HG03469 (cell line): ENCODE data around the gene FGFBP1.

Experiments
- ATAC-seq: cut with Tn5 transposase; IDR thresholded peaks from one replicate; pipeline ENCODE4 v1.9.1; 2021; ENCODE audit warnings: mild to moderate bottlenecking, moderate library complexity, moderate number of reproducible peaks; ENCODE audit not compliant: unreplicated experiment

Gene FGFBP1

GRCh38 chr4:15913631-15913970, 24.9 kb downstream of the FGFBP1 start:
- ATAC-seq, result no peak

DNA sequence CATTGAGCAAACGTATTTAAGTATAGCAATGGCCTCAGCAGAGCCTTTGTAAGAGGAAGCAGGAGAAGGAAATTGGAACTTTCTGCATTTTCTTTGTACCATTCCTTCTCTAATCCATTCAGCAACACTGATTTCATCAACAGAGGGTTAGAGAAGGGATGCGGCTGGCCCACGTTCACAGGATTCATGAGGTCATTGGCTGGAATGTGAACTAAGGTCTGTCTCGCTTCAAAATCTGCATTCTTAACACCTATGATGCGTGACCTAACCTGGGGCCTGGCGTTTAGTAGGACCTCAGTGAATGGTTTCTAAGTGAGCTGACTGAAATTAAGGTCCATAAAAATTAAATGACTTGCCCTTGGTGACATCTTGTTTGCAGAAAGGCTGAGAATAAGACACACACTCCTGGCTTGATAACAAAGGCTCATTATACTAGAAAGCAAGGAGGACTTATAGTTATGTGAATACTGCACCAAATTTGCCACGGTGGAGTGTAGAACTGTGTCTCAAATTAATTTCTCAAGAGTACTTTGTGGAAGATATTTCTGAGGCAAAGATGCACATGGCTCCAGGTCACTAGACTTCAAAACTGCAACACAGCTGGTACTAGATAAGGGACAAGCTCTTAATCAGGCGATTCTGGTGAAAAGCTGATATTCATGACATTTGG, 25.4 kb downstream of the FGFBP1 start:
- ATAC-seq, result no peak

DNA sequence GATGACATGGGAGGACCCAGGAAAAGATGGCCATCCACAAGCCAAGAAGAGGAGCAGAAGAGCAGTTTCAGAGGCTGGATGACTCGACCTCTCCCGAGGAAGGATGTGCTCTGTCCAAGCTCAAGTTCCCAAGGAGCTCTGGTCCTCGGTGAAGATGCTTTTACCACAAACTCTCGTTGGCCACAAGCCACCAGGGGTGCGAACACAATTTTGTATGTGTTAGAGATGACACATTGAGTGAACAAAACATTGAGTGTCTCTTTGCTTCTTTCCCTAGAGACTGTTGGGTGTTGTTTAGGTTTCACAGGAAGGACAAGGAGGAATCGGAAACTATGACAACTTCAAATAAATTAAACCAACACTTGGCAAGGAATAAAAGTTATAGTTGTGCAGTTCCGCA, 26.3 kb downstream of the FGFBP1 start:
- ATAC-seq, result no peak

GRCh38 chr4:15910155-15910940, 28.2 kb downstream of the FGFBP1 start:
- ATAC-seq, result no peak

DNA sequence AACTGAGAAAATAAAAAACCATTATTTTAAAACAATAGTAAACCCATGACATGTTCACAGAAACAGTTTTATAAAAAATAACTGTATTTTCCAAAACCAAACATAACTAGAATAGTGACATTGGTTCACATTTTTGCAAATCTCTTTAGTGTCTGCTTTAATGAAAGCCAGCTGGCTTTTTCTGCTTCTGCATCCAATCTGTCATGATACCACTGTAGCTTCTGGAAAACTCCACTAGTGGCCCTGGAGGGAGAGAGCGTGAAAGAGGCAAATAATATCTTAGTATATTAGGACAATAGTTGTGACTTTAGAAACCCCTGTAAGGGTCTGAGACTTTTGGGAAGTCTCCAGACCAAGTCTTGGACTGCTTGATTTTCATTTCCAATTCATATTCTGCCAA, 31.1 kb downstream of the FGFBP1 start:
- ATAC-seq, result no peak

- ATAC-seq, result no peak
Measured at GRCh38 chr4:15906020-15906443, 32.5 kb downstream of the FGFBP1 start.

DNA sequence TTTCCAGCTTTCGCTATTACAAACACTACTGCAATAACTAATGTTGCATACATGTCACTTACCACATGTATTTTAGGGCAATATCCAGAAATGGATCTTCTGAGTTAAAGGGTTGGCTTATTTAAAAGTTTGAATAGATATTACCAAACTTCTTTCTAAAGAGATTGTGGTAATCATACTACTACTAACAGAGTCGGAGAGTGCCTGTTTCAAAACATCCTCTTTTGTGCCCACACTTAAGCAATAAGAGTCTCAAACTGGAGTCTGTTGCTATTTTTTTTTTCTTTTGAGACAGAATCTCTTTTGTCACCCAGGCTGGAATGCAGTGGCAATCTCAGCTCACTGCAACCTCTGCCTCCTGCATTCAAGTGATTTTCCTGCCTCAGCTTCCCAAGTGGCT, 35.8 kb downstream of the FGFBP1 start:
- ATAC-seq, result no peak

DNA sequence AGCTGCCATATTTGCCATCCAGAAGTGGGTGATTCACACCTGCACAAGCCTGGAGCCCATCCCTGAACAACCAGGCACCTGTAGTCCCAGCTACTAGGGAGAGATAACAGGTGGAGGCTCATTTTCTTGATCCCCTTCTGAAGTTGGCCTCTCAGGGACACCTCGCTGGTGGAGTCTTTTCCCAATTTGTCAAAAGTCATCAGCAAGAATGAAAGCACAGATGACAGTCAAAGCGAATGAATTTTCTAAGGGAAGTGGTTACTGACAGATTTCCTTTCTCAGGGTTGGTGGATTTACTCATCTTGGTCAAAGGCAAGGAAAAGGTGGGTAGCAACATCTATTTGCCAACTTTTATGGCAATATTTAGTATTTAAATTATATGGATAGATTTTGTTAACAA, 36.5 kb downstream of the FGFBP1 start:
- ATAC-seq, result no peak

- ATAC-seq, result no peak
Measured at GRCh38 chr4:15901007-15901406, 37.5 kb downstream of the FGFBP1 start.

GRCh38 chr4:15899511-15899910, 39.0 kb downstream of the FGFBP1 start:
- no peak for ATAC-seq

GRCh38 chr4:15898902-15899301, 39.6 kb downstream of the FGFBP1 start:
- ATAC-seq, result no peak

DNA sequence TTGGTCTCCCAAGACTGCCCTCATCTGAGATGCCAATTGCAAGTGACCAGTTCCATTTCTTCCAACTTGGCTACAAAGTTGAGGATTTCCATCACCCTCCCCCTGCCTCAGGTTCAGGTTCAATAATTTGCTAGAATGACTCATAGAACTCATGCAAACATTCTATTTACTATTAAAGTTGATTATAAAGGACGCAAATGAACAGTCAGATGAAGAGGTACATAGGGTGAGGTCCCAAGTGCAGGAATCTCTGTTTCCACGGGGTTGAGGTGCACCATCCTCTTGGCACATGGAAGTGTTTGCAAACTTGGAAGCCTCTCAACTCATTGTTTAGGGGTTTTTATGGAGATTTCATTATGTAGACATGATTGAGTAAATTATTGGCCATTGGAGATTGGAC, 41.0 kb downstream of the FGFBP1 start:
- ATAC-seq, result no peak

GRCh38 chr4:15894921-15895916, 43.3 kb downstream of the FGFBP1 start:
- no peak for ATAC-seq

DNA sequence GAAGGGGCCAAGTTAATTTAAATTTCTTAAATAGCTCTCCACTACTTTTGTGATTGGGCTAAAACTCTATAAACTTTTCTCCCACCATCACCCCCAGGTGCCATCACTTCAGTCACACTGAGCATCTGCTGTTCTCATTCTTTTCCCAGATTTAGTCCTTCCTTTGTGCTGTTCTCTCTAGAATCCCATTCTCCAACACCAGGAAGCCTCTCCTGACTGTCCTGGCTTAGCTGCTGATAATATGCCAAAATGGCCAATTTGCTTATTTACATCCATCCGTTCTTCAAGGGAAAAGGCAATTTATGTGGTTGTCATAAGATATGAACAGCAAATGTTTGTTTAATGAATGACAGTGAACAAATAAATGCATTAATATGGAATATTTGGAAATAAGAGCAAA, 44.1 kb downstream of the FGFBP1 start:
- ATAC-seq, result no peak

- ATAC-seq, result no peak
Measured at GRCh38 chr4:15893962-15894361, 44.6 kb downstream of the FGFBP1 start.

GRCh38 chr4:15891312-15891711, 47.2 kb downstream of the FGFBP1 start:
- no peak for ATAC-seq

DNA sequence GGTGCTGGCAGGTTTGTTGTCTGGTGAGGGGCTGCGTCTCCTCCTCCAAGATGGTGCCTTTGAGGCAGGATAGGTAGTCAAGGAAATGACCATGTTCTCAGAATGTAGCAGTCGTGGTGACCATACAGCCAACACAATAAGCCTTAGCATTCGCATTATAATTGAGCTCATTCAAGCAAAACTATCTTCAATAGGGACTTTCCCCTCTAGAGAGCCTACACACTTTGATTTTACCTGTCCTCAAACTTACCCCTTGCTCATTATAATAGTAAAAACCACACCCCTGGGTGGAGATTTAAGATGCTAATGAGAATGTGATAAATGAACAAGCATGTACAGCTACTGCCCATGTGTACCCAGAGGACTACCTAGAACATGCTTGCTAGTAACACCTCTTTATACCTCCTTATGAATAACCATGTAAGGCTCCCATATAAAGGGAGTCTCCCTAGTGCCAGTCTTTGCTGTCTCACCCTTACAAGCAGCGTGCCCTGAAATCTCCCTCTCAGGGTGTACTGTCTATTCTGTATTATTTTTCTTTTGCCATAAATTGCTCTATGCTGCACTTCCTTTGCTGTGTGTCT, 48.2 kb downstream of the FGFBP1 start:
- no peak for ATAC-seq

GRCh38 chr4:15888515-15888914, 50.0 kb downstream of the FGFBP1 start:
- ATAC-seq, result no peak
